Transverse colon (tissue), 4 donors: ENCODE measurements around the gene SERPINH1.

Experiments
- CTCF ChIP-seq, 5 experiments: fragments of 200-600 bp in 3 of 5; fragments of 450-650 bp in 2 of 5; sonication (generic) in 3 of 5; IDR thresholded peaks; 1 replicate in 2 of 5; 2 replicates in 3 of 5; pipeline ENCODE4 v1.5.1; 2016 to 2017; ENCODE audit warnings: antibody characterized with exemption in 5 of 5, inconsistent platforms in 3 of 5, mild to moderate bottlenecking in 2 of 5, moderate library complexity in 1 of 5
- EP300 ChIP-seq: sonication (generic); formaldehyde crosslinking; IDR thresholded peaks from one replicate; pipeline ENCODE4 v1.6.1; 2017; ENCODE audit warnings: antibody characterized with exemption, low read depth
- POLR2A ChIP-seq: fragments of 450-650 bp; IDR thresholded peaks from one replicate; pipeline ENCODE4 v1.6.1; 2016; ENCODE audit warnings: antibody characterized with exemption, mild to moderate bottlenecking, moderate library complexity
- POLR2AphosphoS5 ChIP-seq, 3 donors: sonication (generic); formaldehyde crosslinking; IDR thresholded peaks; one replicate each; pipeline ENCODE4 v1.6.1; 2016; ENCODE audit warnings: antibody characterized with exemption in 3 of 3

GRCh38 chr11:75558939-75559843 lies 2.9 kb upstream of the SERPINH1 start:
- TF ChIP-seq CTCF (IDR thresholded peaks at IDR 0.05) (no peak), POLR2A (no peak), EP300 (no peak), POLR2AphosphoS5 (IDR thresholded peaks at IDR 0.05) (peak in 1 of 3 donors; percentile 21)
